Right lobe of liver (tissue), 6 donors: ENCODE results near the gene TAS2R13. TPM values are rescaled to one million over a fixed set of nuclear protein-coding genes. Genes with fewer than 3 reads are reported as not detected.
A peak's percentile ranks its signal among the peaks of the same experiment; 100 is the strongest.

Source experiments
- ATAC-seq, 4 donors: fragments of 200-7000 bp; cut with Tn5 transposase; one replicate each; pipeline ENCODE4 v1.9.1; 2020; ENCODE audit warnings: mild to moderate bottlenecking in 4 of 4, moderate library complexity in 4 of 4
- DNase-seq, 3 donors: peaks; one replicate each; pipeline ENCODE4 v3.0.0-alpha.2; 2020
- H3K27ac ChIP-seq, 3 donors: fragments of 200-600 bp; one replicate each; pipeline ENCODE4 v1.8.0; 2022
- H3K27me3 ChIP-seq, 2 donors: fragments of 200-600 bp; one replicate each; pipeline ENCODE4 v1.8.0; 2022
- H3K36me3 ChIP-seq, 4 donors: fragments of 200-600 bp; sonication (generic) in 1 of 4; one replicate each; pipeline versions ENCODE4 v1.5.1 to v1.8.0; 2017 to 2022; ENCODE audit warnings: control low read depth in 1 of 4
- H3K4me1 ChIP-seq, 4 donors: fragments of 200-600 bp; sonication (generic) in 1 of 4; one replicate each; pipeline versions ENCODE4 v1.5.1 to v1.8.0; 2017 to 2022; ENCODE audit warnings: control low read depth in 1 of 4
- H3K4me3 ChIP-seq, 3 donors: fragments of 200-600 bp; one replicate each; pipeline ENCODE4 v1.8.0; 2022
- H3K9me3 ChIP-seq, 4 donors: fragments of 200-600 bp; sonication (generic) in 1 of 4; one replicate each; pipeline versions ENCODE4 v1.5.1 to v1.8.0; 2017 to 2022; ENCODE audit warnings: control low read depth in 1 of 4
- POLR2A ChIP-seq: fragments of 450-650 bp; IDR thresholded peaks from one replicate; pipeline ENCODE4 v1.6.1; 2017; ENCODE audit warnings: antibody characterized with exemption, mild to moderate bottlenecking
- WGBS: methylation state at CpG from one replicate; pipeline ENCODE4 v1.1.6; 2018; ENCODE audit warnings: low coverage, low lambda C conversion rate; ENCODE audit not compliant: insufficient coverage; ENCODE audit errors: missing lambda C conversion rate; 5-methylcytosine and 5-hydroxymethylcytosine counted together
- intact Hi-C, 2 donors: fragments of 100-400 bp; cut with DNase I; formaldehyde crosslinking; loops; one replicate each; pipeline versions ENCODE4 v1.11.2 to v1.14.1; 2022
- total RNA-seq, 6 experiments: library from RNA; depleted of rRNA in 2 of 6; stranded (reverse); fragments of >200 nt in 2 of 6; fragmentation: NEBNext Ultra II Directional in 3 of 6; extraction: Animal tissue kit (Norgen Biotek cat#: 25700) in 3 of 6; gene quantifications; one replicate each; pipeline versions ENCODE4 v1.1.0 to v1.2.4, GENCODE V29; 2016 to 2023
- TF ChIP-seq, protein P1 (sequence below), 4 donors: fragments of 200-600 bp in 3 of 4; fragments of 450-650 bp in 1 of 4; IDR thresholded peaks; one replicate each; pipeline versions ENCODE4 v1.5.1 to v1.8.0; 2016 to 2022; ENCODE audit warnings: antibody characterized with exemption in 4 of 4, mild to moderate bottlenecking in 2 of 4
- donor health status: DM: no; HTN: yes; CAD: no.
- donor health status: DM: no; HTN: no; CAD: no.
- donor health status: DM: no; HTN: no; CAD: no.
- donor health status: DM: no; HTN: yes; CAD: no.
- donor health status: DM: no; HTN: yes; CAD: no.

Gene TAS2R13
- total RNA-seq, 6 experiments from 2014 or later: 0.51 to 2.4 (median 0.81) TPM

DNA sequence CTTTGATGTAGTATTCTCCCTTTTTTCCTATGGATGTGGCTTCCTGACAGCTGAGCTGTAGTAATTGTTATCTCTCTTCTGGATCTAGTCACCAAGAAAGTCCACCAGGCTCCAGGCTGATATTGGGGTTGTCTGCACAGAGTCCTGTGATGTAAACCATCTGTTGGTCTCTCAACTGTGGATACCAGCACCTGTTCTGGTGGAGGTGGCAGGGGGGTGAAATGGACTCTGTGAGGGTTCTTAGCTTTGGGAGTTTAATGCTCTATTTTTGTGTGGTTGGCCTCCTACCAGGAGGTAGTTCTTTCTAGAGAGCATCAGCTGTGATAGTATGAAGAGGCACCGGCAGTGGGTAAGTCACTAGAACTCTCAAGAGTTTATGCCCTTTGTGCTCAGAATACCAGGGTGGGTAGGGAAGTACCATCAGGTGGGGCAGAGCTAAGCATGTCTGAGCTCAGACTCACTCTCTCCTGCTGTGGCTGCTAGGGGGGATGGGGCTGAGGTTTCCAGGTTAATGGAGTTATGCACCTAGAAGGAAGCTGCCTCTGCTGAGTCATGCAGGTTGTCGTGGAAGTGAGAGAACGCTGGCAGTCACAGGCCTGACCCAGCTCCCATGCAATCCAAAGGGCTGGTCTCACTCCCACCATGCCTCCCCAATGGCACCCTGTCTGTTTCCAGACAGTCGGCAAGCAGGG lies 32.7 kb upstream of the TAS2R13 start:
- H3K27me3 ChIP-seq: no peaks in the 10 kb centered on the region
- intact Hi-C loops: no loop called here
- DNase-seq (no peak), ATAC-seq (peak; percentile 26 to 37 (median 32))
- H3K27ac ChIP-seq: no peak overlapping the region
- no peaks in the 10 kb centered on the region for H3K9me3 ChIP-seq
- WGBS: 100% methylated on average over 1 of the region's 4 CpGs
- H3K4me3 ChIP-seq: no peak overlapping the region
- no peaks in the 10 kb centered on the region for H3K36me3 ChIP-seq
- H3K4me1 ChIP-seq: no peaks in the 10 kb centered on the region
- TF ChIP-seq, protein P1, sequence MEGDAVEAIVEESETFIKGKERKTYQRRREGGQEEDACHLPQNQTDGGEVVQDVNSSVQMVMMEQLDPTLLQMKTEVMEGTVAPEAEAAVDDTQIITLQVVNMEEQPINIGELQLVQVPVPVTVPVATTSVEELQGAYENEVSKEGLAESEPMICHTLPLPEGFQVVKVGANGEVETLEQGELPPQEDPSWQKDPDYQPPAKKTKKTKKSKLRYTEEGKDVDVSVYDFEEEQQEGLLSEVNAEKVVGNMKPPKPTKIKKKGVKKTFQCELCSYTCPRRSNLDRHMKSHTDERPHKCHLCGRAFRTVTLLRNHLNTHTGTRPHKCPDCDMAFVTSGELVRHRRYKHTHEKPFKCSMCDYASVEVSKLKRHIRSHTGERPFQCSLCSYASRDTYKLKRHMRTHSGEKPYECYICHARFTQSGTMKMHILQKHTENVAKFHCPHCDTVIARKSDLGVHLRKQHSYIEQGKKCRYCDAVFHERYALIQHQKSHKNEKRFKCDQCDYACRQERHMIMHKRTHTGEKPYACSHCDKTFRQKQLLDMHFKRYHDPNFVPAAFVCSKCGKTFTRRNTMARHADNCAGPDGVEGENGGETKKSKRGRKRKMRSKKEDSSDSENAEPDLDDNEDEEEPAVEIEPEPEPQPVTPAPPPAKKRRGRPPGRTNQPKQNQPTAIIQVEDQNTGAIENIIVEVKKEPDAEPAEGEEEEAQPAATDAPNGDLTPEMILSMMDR (IDR thresholded peaks at IDR 0.05): no peak
- no peak for TF ChIP-seq POLR2A

DNA sequence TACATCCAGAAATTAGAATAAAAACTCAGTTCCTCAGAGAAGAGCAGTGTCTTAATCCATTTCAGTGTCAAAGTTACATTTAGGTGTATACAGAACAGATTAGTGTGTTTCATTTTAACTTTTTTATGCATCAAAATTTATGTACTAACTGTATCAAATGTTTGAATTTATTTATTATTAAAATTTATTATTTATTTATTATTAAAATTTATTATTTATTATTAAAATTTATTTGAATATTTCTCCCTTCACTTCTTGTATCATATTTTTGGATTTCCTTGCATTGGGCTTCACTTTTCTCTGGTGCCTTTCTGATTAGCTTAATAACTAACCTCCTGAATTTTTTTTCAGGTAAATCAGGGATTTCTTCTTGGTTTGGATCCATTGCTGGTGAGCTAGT lies 32.0 kb upstream of the TAS2R13 start:
- Histone ChIP-seq H3K27me3 (no peaks in the 10 kb centered on the region), H3K4me1 (no peaks in the 10 kb centered on the region), H3K9me3 (no peaks in the 10 kb centered on the region), H3K36me3 (no peaks in the 10 kb centered on the region), H3K4me3 (no peak overlapping the region), H3K27ac (no peak overlapping the region)
- ATAC-seq: no peak
- no peak for DNase-seq
- intact Hi-C loops: no loop called here
- no peak for TF ChIP-seq POLR2A
- TF ChIP-seq, protein P1 (IDR thresholded peaks at IDR 0.05): no peak

GRCh38 chr12:10940389-10940788 lies 31.0 kb upstream of the TAS2R13 start:
- no peak overlapping the region for H3K27ac ChIP-seq
- 88% methylated on average over 2 of the region's 2 CpGs for WGBS
- peak in 1 of 4 donors; percentile 37 for ATAC-seq
- H3K36me3 ChIP-seq: no peaks in the 10 kb centered on the region
- H3K27me3 ChIP-seq: no peaks in the 10 kb centered on the region
- TF ChIP-seq POLR2A: no peak
- TF ChIP-seq, protein P1 (IDR thresholded peaks at IDR 0.05): no peak
- H3K4me1 ChIP-seq: no peaks in the 10 kb centered on the region
- DNase-seq: no peak
- no peak overlapping the region for H3K4me3 ChIP-seq
- intact Hi-C loops: no loop called here
- H3K9me3 ChIP-seq: no peaks in the 10 kb centered on the region

DNA sequence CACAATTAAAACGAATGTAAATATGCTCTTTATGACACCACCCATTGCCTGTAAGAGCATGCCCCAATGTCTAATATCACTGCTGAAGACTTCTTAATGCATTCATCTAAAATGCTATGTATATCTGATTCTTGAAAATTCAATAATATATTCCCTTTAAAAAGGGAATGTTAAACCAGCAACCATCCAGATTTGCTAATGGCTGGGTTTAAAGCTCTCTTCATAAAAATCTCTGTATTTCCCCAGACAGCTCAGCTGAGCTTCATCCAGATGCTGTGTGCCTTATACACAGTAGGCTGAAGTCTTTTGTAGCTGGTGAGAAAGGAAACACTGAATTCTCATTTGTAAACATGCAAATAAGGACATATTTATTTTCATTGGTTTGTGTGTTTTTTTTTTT lies 29.8 kb upstream of the TAS2R13 start, which contains the start of gene TAS2R14:
Gene TAS2R14, minus strand, starts transcription at position 101 of the 400 bp plus-strand sequence. Its CDS starts 56 bp downstream, at position 45.
- H3K4me1 ChIP-seq: no peaks in the 10 kb centered on the region
- TF ChIP-seq POLR2A: no peak
- TF ChIP-seq, protein P1 (IDR thresholded peaks at IDR 0.05): no peak
- H3K4me3 ChIP-seq: no peak within 1 kb of the TSS
- ATAC-seq (no peak), DNase-seq (no peak)
- 60% methylated on average over 1 of the region's 1 CpG for WGBS
- H3K9me3 ChIP-seq: no peaks in the 10 kb centered on the region
- intact Hi-C loops: no loop called here
- no peaks in the 10 kb centered on the region for H3K36me3 ChIP-seq
- H3K27ac ChIP-seq: no peak within 1 kb of the TSS
- no peaks in the 10 kb centered on the region for H3K27me3 ChIP-seq
